Neural cell (in vitro differentiated cells): ENCODE data around the gene ALDH4A1. TPM values are rescaled to one million over a fixed set of nuclear protein-coding genes. Genes with fewer than 3 reads are reported as not detected.

Experiments used
- H2AFZ ChIP-seq: fragments of 200-600, 300-800 bp; sonication (generic), shearing (Covaris generic); 2 replicates; pipeline ENCODE4 v1.6.0; 2014; ENCODE audit warnings: low read depth, mild to moderate bottlenecking, antibody characterized with exemption, low read length, moderate library complexity
- H3F3A ChIP-seq: fragments of 200-600 bp; shearing (Covaris generic); 2 replicates; pipeline ENCODE4 v1.6.1; 2016; ENCODE audit warnings: mild to moderate bottlenecking, moderate library complexity, mixed read lengths, antibody characterized with exemption, low read length; ENCODE audit not compliant: insufficient read depth, poor library complexity, severe bottlenecking
- H3K27ac ChIP-seq: fragments of 200-600, 300-800 bp; sonication (generic), shearing (Covaris generic); 2 replicates; pipeline ENCODE4 v1.5.1; 2014; ENCODE audit warnings: mild to moderate bottlenecking, low read length, moderate library complexity
- H3K27me3 ChIP-seq: fragments of 300-800, 200-600 bp; sonication (generic), shearing (Covaris generic); 2 replicates; pipeline ENCODE4 v1.6.0; 2014; ENCODE audit warnings: mild to moderate bottlenecking, low read depth, low read length, moderate library complexity; ENCODE audit not compliant: insufficient read depth
- H3K36me3 ChIP-seq: fragments of 300-800, 200-600 bp; sonication (generic), shearing (Covaris generic); 2 replicates; pipeline ENCODE4 v1.5.1; 2014; ENCODE audit warnings: mild to moderate bottlenecking, antibody characterized with exemption, low read length, moderate library complexity; ENCODE audit not compliant: insufficient read depth
- H3K4me2 ChIP-seq: fragments of 300-800, 200-600 bp; sonication (generic), shearing (Covaris generic); 2 replicates; pipeline ENCODE4 v1.6.0; 2014; ENCODE audit warnings: mild to moderate bottlenecking, low read length
- H3K4me3 ChIP-seq: fragments of 300-800, 200-600 bp; sonication (generic), shearing (Covaris generic); 2 replicates; pipeline ENCODE4 v1.5.1; 2014; ENCODE audit warnings: mild to moderate bottlenecking, low read length, moderate library complexity
- H3K79me2 ChIP-seq: fragments of 200-600 bp; shearing (Covaris generic); replicated peaks from 2 replicates; pipeline ENCODE4 v1.6.0; 2014; ENCODE audit warnings: mild to moderate bottlenecking, low read length, moderate library complexity; ENCODE audit not compliant: insufficient read depth
- H3K9ac ChIP-seq: fragments of 300-800, 200-600 bp; sonication (generic), shearing (Covaris generic); 2 replicates; pipeline ENCODE4 v1.6.1; 2016; ENCODE audit warnings: mild to moderate bottlenecking, low read length, mixed read lengths
- H3K9me2 ChIP-seq: fragments of 200-600 bp; shearing (Covaris generic); 2 replicates; pipeline ENCODE4 v1.6.1; 2016; ENCODE audit warnings: mild to moderate bottlenecking, low read length, mixed read lengths; ENCODE audit not compliant: insufficient read depth
- H3K9me3 ChIP-seq: fragments of 200-600, 300-800 bp; sonication (generic), shearing (Covaris generic); 2 replicates; pipeline ENCODE4 v1.6.1; 2016; ENCODE audit warnings: mild to moderate bottlenecking, mixed run types, low read length, moderate library complexity, mixed read lengths
- H4K20me1 ChIP-seq: fragments of 200-600 bp; shearing (Covaris generic); 2 replicates; pipeline ENCODE4 v1.6.1; 2016; ENCODE audit warnings: mild to moderate bottlenecking, mixed run types; ENCODE audit not compliant: insufficient read depth
- CTCF ChIP-seq: fragments of 450-650 bp; IDR thresholded peaks from 2 replicates; pipeline ENCODE4 v1.5.1; 2014; ENCODE audit warnings: antibody characterized with exemption, mild to moderate bottlenecking, moderate library complexity; ENCODE audit not compliant: poor library complexity, severe bottlenecking
- EP300 ChIP-seq: fragments of 450-650 bp; conservative IDR thresholded peaks from 2 replicates; pipeline ENCODE4 v1.6.1; 2014; ENCODE audit warnings: antibody characterized with exemption, mild to moderate bottlenecking, moderate library complexity; ENCODE audit not compliant: poor library complexity, severe bottlenecking
- EZH2 ChIP-seq: fragments of 200-600, 300-800 bp; shearing (Covaris generic), sonication (generic); IDR thresholded peaks from 2 replicates; pipeline ENCODE4 v1.6.1; 2014; ENCODE audit warnings: antibody characterized with exemption, low read length, borderline replicate concordance, mild to moderate bottlenecking; ENCODE audit not compliant: insufficient read depth, poor library complexity, severe bottlenecking
- MXI1 ChIP-seq: fragments of 450-650 bp; conservative IDR thresholded peaks from 2 replicates; pipeline ENCODE4 v1.6.1; 2014; ENCODE audit warnings: antibody characterized with exemption, mild to moderate bottlenecking; ENCODE audit not compliant: poor library complexity, severe bottlenecking
- POLR2AphosphoS5 ChIP-seq: IDR thresholded peaks from 2 replicates; pipeline ENCODE4 v1.6.1; 2012
- RAD21 ChIP-seq: fragments of 450-650 bp; conservative IDR thresholded peaks from 2 replicates; pipeline ENCODE4 v1.6.1; 2014; ENCODE audit warnings: antibody characterized with exemption, mild to moderate bottlenecking, moderate library complexity
- REST ChIP-seq: IDR thresholded peaks from 2 replicates; pipeline ENCODE4 v1.6.1; 2012; ENCODE audit warnings: borderline replicate concordance
- SMC3 ChIP-seq: fragments of 450-650 bp; conservative IDR thresholded peaks from 2 replicates; pipeline ENCODE4 v1.6.1; 2014; ENCODE audit warnings: antibody characterized with exemption, mild to moderate bottlenecking, moderate library complexity; ENCODE audit not compliant: poor library complexity
- TAF1 ChIP-seq: IDR thresholded peaks from 2 replicates; pipeline ENCODE4 v1.6.1; 2012; ENCODE audit warnings: low read depth
- polyA plus RNA-seq: library from polyadenylated mRNA; depleted of rRNA; stranded (reverse); fragments of >200 nt; gene quantifications from 2 replicates; pipeline ENCODE4 v1.2.3, GENCODE V29; 2014

Gene ALDH4A1
- polyA plus RNA-seq, 1 donor from 2014 or later = 11.0 TPM

DNA sequence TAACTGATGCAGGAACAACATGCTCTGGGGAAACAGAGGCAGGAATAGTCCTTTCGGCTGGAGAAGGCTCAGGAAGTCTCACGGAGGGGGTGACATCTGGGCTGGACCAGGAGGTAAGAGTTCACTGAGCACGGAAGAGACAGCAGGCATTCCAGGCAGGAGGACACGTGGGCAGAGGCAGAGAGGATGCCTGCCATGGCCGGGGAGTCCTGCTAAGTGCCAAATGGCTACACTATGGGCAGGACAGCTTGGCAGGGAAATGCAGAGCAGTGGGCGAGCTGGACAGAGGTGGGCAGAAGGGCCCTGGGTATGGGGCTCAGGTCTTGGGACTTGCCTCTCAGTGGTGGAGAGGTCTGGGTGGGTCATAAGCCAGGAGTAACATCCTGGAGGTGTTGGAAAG is 17.6 kb downstream of the ALDH4A1 start:
- H2AFZ ChIP-seq = no peak overlapping the region
- H3K4me3 ChIP-seq = no peak overlapping the region
- no peaks in the 10 kb centered on the region for H3K79me2 ChIP-seq
- H3K9me2 ChIP-seq = no peaks in the 10 kb centered on the region
- H3F3A ChIP-seq = no peaks in the 10 kb centered on the region
- H3K36me3 ChIP-seq = no peaks in the 10 kb centered on the region
- no peaks in the 10 kb centered on the region for H3K9me3 ChIP-seq
- no peaks in the 10 kb centered on the region for H3K27me3 ChIP-seq
- H4K20me1 ChIP-seq = no peaks in the 10 kb centered on the region
- TF ChIP-seq REST (no peak), SMC3 (no peak), POLR2AphosphoS5 (no peak), MXI1 (no peak), EZH2 (no peak), EP300 (no peak), CTCF (no peak), RAD21 (no peak), TAF1 (no peak)
- no peak overlapping the region for H3K9ac ChIP-seq
- H3K27ac ChIP-seq = no peak overlapping the region
- H3K4me2 ChIP-seq = no peak overlapping the region

DNA sequence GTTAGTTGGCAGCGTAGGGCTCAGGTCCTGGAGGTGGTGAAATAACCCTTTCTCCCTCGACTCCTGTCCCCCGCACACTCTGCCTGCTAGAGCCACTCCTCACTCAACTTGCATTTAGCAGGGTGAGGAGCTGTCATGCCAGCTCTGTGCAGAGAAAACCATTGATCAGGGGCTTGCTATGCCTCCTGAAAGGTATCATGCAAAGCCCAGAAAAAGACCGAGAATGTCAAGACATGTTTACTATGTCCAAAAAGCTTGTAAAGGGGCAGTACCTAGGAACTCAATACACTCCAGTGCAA is 18.0 kb downstream of the ALDH4A1 start:
- Histone ChIP-seq H3F3A (no peaks in the 10 kb centered on the region), H4K20me1 (no peaks in the 10 kb centered on the region), H3K9ac (no peak overlapping the region), H2AFZ (no peak overlapping the region), H3K79me2 (no peaks in the 10 kb centered on the region), H3K4me2 (no peak overlapping the region), H3K27me3 (no peaks in the 10 kb centered on the region), H3K9me2 (no peaks in the 10 kb centered on the region), H3K36me3 (no peaks in the 10 kb centered on the region), H3K9me3 (no peaks in the 10 kb centered on the region), H3K4me3 (no peak overlapping the region), H3K27ac (no peak overlapping the region)
- TF ChIP-seq RAD21 (peak; percentile 3), SMC3 (peak; percentile 35), MXI1 (no peak), CTCF (peak; percentile 21)
